Activated gamma-delta T cell treated with Interleukin-2 at 50 U/mL for 16 hours (primary cell): Measurements from ENCODE around the gene ESR2.
"Not testable (repeated sequence)": the region's sequence is repeated elsewhere in the genome, so short reads cannot be mapped to it uniquely, and the experiment has no call there.

Experiments used
- DNase-seq: peaks from one replicate; pipeline ENCODE4 v3.0.0-alpha.2; 2020

ESR2 gene

GRCh38 chr14:64119980-64120379 is 174.2 kb downstream of the ESR2 start:
- no peak for DNase-seq

DNA sequence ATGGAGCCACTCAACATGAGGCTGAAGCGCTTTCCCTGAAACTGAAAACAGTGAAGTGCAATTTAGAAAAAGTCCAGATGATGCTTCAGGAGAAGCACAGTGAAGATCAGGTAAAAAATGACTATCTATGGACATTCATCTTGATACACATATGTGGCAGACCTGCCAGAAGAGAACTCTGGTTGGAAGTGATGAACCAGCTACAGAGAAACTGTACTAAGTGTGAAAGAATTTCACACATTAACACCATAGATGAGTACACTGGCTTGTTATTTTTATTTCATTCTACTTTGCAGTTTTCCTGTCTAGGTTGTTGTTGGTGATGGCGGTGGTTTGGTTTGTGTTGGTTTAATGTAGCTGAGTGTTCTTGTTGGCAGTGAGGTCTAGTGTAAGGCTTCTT is 174.7 kb downstream of the ESR2 start:
- DNase-seq = no peak

GRCh38 chr14:64118892-64119291 is 175.3 kb downstream of the ESR2 start:
- DNase-seq = no peak

GRCh38 chr14:64118403-64118742 is 175.8 kb downstream of the ESR2 start:
- not testable (repeated sequence) for DNase-seq

GRCh38 chr14:64117671-64118402 is 176.3 kb downstream of the ESR2 start:
- DNase-seq = no peak

GRCh38 chr14:64115401-64115800 is 178.8 kb downstream of the ESR2 start:
- no peak for DNase-seq

DNA sequence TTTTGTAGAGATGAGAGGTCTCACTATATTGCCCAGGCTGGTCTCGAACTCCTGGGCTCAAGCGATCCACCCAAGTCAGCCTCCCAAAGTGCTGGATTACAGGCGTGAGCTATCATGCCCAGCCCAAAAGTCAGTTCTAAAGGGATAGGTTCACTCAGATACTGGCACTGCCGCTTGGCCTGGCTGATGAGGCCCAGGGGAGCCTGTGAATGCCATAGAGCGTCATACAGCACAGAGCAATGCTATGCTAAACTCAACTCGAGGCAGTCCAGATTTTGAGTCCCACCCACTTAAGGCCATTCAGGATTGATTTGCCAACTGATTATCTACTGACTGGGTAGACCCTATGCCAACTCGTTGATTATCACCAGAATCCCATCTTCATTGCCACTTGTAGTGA is 179.4 kb downstream of the ESR2 start:
- no peak for DNase-seq

DNA sequence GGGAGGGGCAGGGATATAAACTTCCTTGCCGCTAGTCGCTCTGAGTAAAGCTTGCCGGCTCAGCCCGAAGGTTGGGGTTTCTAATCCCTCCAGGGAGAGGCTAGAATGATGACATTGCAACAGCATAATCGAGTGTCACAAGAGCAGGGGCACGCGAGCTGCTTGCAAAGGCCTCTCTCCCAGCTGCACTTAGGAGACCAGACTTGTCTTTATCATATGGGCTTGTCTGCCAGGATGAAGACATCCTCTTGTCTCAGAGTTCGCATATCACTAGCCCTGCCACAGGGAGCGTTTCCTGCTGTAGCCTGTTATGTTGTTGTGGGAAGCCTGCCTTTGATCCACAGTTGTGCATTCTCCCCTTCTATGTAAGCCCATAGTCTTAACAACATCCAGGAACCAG is 180.0 kb downstream of the ESR2 start:
- no peak for DNase-seq

- no peak for DNase-seq
Observed at GRCh38 chr14:64112867-64113678, 181.1 kb downstream of the ESR2 start.

GRCh38 chr14:64110802-64111201 is 183.4 kb downstream of the ESR2 start:
- no peak for DNase-seq

GRCh38 chr14:64109819-64110554 is 184.2 kb downstream of the ESR2 start:
- no peak for DNase-seq

DNA sequence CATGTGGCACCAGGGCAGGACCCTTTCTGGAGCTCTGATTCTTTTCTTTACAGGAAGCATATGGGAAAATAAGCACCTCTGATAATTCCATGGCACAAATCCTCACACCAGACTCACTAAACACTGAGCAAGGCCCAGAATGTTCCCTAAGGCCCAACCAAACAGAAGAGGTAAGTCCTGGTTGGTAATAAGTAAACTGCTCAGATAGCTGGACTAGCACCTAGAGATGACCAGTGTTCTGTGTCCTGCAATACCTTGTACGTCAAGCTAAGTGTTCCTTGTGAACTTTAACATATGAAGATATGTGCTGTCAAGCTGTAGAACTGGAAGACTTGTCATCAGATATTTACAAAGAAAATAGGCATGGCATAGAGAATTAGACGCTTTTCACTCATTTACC is 186.7 kb downstream of the ESR2 start:
- no peak for DNase-seq

DNA sequence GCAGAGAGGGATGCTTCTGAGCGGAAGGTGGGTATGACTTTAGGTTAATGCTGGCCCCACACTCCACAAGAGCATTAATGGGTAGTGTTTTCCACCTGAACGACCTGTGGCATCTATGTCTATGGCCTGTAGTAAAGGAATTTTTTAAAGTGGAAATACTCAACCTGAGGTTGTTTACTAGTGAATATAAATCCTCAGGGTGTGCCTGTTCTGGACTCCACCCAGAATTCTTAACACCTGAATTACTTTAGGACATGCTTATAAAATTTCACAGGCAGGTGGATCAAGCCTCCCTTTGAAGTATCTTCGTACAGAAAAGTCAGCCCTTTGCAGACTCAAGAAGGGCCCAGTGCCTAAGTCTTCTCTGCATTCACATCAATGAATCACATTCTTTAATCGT is 196.1 kb downstream of the ESR2 start:
- no peak for DNase-seq

- no peak for DNase-seq
Observed at GRCh38 chr14:64095620-64096019, 198.6 kb downstream of the ESR2 start.

DNA sequence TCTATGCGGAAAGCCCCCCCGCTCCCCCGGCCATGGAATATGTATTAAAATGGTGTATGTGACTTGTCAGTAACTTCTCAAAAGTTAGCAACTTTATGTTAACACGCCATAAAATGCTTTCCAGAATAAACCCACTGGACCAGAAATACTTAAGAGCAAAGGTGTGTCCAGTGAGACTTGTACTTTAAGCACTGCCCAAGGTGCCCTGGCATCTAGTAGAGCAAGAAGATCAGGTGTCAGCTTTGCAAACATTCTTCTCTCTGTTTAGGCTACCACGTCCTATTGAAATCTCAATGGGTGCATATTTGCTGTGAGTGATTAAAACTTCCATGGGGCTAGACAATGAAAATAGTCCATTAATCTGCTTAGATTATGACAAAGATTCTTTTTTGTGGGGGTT is 201.2 kb downstream of the ESR2 start:
- DNase-seq = no peak

DNA sequence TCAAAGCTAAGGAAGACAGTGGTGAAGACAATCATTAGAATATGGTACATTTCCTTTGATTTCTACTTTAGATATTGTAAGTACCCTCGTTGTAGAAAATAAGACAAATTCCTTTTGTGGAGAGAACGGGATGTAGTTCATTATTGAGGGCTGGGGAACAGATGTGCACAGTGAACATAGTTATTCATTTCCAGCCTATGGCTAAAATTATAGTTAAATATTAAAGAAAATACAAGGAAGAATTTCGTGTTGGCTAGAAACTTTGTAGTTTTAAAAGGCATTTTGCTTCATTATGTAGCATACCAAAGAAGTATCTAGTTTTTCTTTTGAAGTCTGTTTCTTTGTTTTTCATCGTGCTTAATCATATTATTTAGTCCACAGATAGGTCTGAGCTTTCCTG is 201.8 kb downstream of the ESR2 start:
- DNase-seq = no peak

DNA sequence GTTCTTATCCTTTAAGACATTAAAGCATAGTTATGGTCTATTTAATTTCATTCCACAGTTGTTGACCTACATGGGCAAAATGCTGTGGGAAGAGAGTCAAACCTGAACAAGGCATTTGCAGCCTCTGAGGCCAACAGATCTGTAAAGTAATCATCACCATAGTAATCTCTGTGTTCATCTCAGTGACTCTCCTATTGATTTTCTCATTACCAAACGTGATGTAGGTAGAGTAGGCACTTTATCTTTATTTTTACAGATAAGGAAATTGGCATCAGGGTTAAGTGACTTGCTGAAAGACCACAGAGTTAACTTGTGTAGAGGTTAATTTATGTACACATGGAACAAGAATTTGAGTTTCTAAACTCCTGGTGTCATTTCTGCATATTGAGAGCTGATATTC is 203.0 kb downstream of the ESR2 start:
- DNase-seq = no peak

GRCh38 chr14:64089920-64090319 is 204.3 kb downstream of the ESR2 start:
- DNase-seq = no peak

- DNase-seq = no peak
Observed at GRCh38 chr14:64088647-64088964, 205.6 kb downstream of the ESR2 start.

GRCh38 chr14:64082837-64083236 is 211.3 kb downstream of the ESR2 start:
- no peak for DNase-seq

GRCh38 chr14:64081174-64081746 is 212.9 kb downstream of the ESR2 start:
- no peak for DNase-seq

DNA sequence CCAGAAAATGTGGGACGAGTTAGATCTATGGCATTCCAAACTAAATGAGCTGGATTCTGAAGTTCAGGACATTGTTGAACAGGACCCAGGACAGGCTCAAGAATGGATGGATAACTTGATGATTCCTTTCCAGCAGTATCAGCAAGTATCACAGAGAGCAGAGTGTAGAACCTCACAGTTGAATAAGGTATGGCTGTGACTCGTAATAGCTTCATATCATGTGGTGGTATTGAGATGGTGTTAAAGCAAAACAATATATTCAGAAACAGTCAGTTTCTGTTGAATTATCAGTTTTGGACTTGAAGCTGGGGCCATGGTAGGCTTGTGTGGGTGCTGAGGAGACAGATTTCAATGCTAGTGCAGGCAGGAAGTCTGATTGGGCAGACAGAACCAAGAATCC is 213.7 kb downstream of the ESR2 start:
- DNase-seq = no peak

DNA sequence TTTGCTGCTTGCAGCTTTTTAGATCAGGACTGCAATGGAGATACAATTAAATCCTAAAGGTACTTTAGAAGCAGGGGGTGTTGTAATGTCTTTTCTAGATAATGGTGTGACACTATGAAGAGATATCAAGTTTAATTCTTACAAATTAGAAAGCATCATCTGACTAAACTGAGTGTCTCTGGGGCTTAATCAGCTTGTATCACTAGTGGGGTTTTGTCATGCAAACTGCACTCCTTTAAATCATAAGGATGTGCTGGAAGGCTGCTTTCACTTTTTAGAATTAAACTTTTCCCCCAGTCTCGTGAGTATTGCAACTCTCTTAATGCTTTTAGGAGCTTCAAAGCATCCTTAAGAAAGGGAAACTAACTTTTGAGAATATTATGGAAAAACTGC is 218.6 kb downstream of the ESR2 start:
- no peak for DNase-seq
